Kidney (tissue), 14 donors: ENCODE measurements around the gene SAFB. TPM values are rescaled to one million over a fixed set of nuclear protein-coding genes. Genes with fewer than 3 reads are reported as not detected.

Source experiments
- DNase-seq, 5 donors: peaks; one replicate each; pipeline ENCODE4 v3.0.0-alpha.2; 2013 to 2020
- FAIRE-seq: peaks from 2 replicates; lab custom pipeline; 2012; peaks lifted over from hg19 to GRCh38; lab: Jason Lieb, UNC
- H3K27ac ChIP-seq, 2 donors: one replicate each; pipeline ENCODE4 v1.7.0; 2013; ENCODE audit warnings: low read depth in 2 of 2, low read length in 2 of 2, inconsistent platforms in 1 of 2
- H3K27me3 ChIP-seq: one replicate; pipeline ENCODE4 v1.7.1; 2013; ENCODE audit warnings: low read length, inconsistent platforms; ENCODE audit not compliant: control insufficient read depth, insufficient read depth
- H3K36me3 ChIP-seq, 3 donors: one replicate each; pipeline versions ENCODE4 v1.7.0 to v1.7.1; 2013; ENCODE audit warnings: low read length in 3 of 3, control low read depth in 1 of 3, inconsistent platforms in 1 of 3; ENCODE audit not compliant: insufficient read depth in 3 of 3, control insufficient read depth in 2 of 3
- H3K4me1 ChIP-seq, 3 donors: one replicate each; pipeline versions ENCODE4 v1.7.0 to v1.7.1; 2013; ENCODE audit warnings: low read length in 3 of 3, inconsistent platforms in 1 of 3, low read depth in 1 of 3; ENCODE audit not compliant: control insufficient read depth in 2 of 3, insufficient read depth in 2 of 3
- H3K4me3 ChIP-seq, 3 donors: one replicate each; pipeline versions ENCODE4 v1.7.0 to v1.8.1; 2013; ENCODE audit warnings: low read length in 3 of 3, control low read depth in 1 of 3, inconsistent platforms in 1 of 3
- H3K9ac ChIP-seq, 3 donors: one replicate each; pipeline versions ENCODE4 v1.7.0 to v1.7.1; 2013; ENCODE audit warnings: low read length in 3 of 3, control low read depth in 1 of 3, inconsistent platforms in 1 of 3
- H3K9me3 ChIP-seq, 3 donors: one replicate each; pipeline versions ENCODE4 v1.7.0 to v1.7.1; 2013; ENCODE audit warnings: low read length in 3 of 3, control low read depth in 1 of 3, inconsistent platforms in 1 of 3; ENCODE audit not compliant: control insufficient read depth in 2 of 3, insufficient read depth in 1 of 3
- CTCF ChIP-seq: IDR thresholded peaks from 3 replicates; pipeline ENCODE4 v1.5.1; 2012; ENCODE audit warnings: mild to moderate bottlenecking, moderate library complexity, borderline replicate concordance; ENCODE audit not compliant: insufficient read depth; ENCODE audit errors: extremely low read depth
- intact Hi-C: fragments of 100-400 bp; cut with DNase I; formaldehyde crosslinking; loops from one replicate; pipeline ENCODE4 v1.11.1; 2022
- polyA plus RNA-seq: library from polyadenylated mRNA; stranded (reverse); fragments of 350-450 nt; fragmentation: Illumina TruSeq; extraction: RNeasy Lipid Tissue Mini Kit (QIAGEN cat#74804); gene quantifications from one replicate; pipeline ENCODE4 v1.2.3, GENCODE V29; 2014; ENCODE audit warnings: low read depth, low replicate concordance; ENCODE audit not compliant: insufficient read depth
- total RNA-seq: library from RNA; stranded (reverse); fragmentation: NEBNext Ultra II Directional; extraction: Animal tissue kit (Norgen Biotek cat#: 25700); gene quantifications from one replicate; pipeline ENCODE4 v1.2.1, GENCODE V29; 2021
- donor health status: control.
- donor health status: control.
- donor health status: control.
- donor health status: control.
- donor health status: control.
- donor health status: DM: yes; HTN: yes; CAD: no.
- donor health status: Normal renal cell carcinoma (clear cell type).

The SAFB gene
- total and polyA plus RNA-seq, 2 donors from 2014 or later, result 35.0 to 88.6 TPM

GRCh38 chr19:5697022-5697889 lies 74.4 kb downstream of the SAFB start:
- Histone ChIP-seq H3K9ac (no peak overlapping the region), H3K9me3 (no peaks in the 10 kb centered on the region), H3K36me3 (peaks cover 2 to 23% (median 12%) of the 10 kb centered on the region in 3 donors), H3K4me3 (no peak overlapping the region), H3K27me3 (no peaks in the 10 kb centered on the region), H3K27ac (no peak overlapping the region), H3K4me1 (peaks cover 0 to 3% (median 0%) of the 10 kb centered on the region in 3 donors)
- DNase-seq (no peak), FAIRE-seq (no peak)
- intact Hi-C loops, result no loop called here
- TF ChIP-seq CTCF, result no peak

- peaks cover 0 to 16% (median 8%) of the 10 kb centered on the region in 3 donors for H3K36me3 ChIP-seq
- no peak overlapping the region for H3K27ac ChIP-seq
- FAIRE-seq (no peak), DNase-seq (peak in 1 of 5 donors; percentile 47)
- no peak for TF ChIP-seq CTCF
- no peaks in the 10 kb centered on the region for H3K27me3 ChIP-seq
- H3K9ac ChIP-seq, result no peak overlapping the region
- no peak overlapping the region for H3K4me3 ChIP-seq
- H3K4me1 ChIP-seq, result no peaks in the 10 kb centered on the region
- H3K9me3 ChIP-seq, result no peaks in the 10 kb centered on the region
- intact Hi-C loops, result no loop called here
Observed at GRCh38 chr19:5697890-5698634, 75.2 kb downstream of the SAFB start.

GRCh38 chr19:5698635-5699422 lies 75.9 kb downstream of the SAFB start:
- no peaks in the 10 kb centered on the region for H3K27me3 ChIP-seq
- no peak overlapping the region for H3K27ac ChIP-seq
- intact Hi-C loops, result no loop called here
- no peak for TF ChIP-seq CTCF
- H3K4me1 ChIP-seq, result no peaks in the 10 kb centered on the region
- no peak overlapping the region for H3K4me3 ChIP-seq
- no peaks in the 10 kb centered on the region for H3K9me3 ChIP-seq
- H3K9ac ChIP-seq, result no peak overlapping the region
- peaks cover 0 to 14% (median 9%) of the 10 kb centered on the region in 3 donors for H3K36me3 ChIP-seq
- no peak for FAIRE-seq
- peak in 1 of 5 donors; percentile 40 for DNase-seq
